GM20000 (cell line): Measurements from ENCODE around the gene FOXG1.

Source experiments
- DNase-seq: peaks from one replicate; pipeline ENCODE4 v3.0.0; 2012; ENCODE audit warnings: low spot score
- CTCF ChIP-seq: IDR thresholded peaks from 2 replicates; pipeline ENCODE4 v1.5.1; 2012; ENCODE audit warnings: mild to moderate bottlenecking, control low read depth; ENCODE audit errors: extremely low read depth, missing control alignments

FOXG1 gene

GRCh38 chr14:28751467-28752058 is 15.0 kb upstream of the FOXG1 start:
- peak; percentile 46 for TF ChIP-seq CTCF
- DNase-seq, result no peak

GRCh38 chr14:28754209-28754985 is 12.2 kb upstream of the FOXG1 start:
- DNase-seq, result no peak

GRCh38 chr14:28755198-28755815 is 11.3 kb upstream of the FOXG1 start:
- no peak for TF ChIP-seq CTCF
- DNase-seq, result no peak

More at GRCh38 chr14:28754209-28754985, 12.2 kb upstream of the FOXG1 start:
- TF ChIP-seq CTCF, result peak; percentile 44

- no peak for TF ChIP-seq CTCF
Measured at GRCh38 chr14:28755884-28756268, 10.7 kb upstream of the FOXG1 start.

GRCh38 chr14:28756269-28756883 is 10.2 kb upstream of the FOXG1 start:
- DNase-seq, result no peak
- TF ChIP-seq CTCF, result no peak

More at GRCh38 chr14:28755884-28756268, 10.7 kb upstream of the FOXG1 start:
- DNase-seq, result no peak

GRCh38 chr14:28756884-28757570 is 9.6 kb upstream of the FOXG1 start:
- DNase-seq, result no peak
- peak; percentile 38 for TF ChIP-seq CTCF
